Posterior vena cava (tissue), 2 donors: ENCODE results near the gene UPF1. TPM values are rescaled to one million over a fixed set of nuclear protein-coding genes. Genes with fewer than 3 reads are reported as not detected.

Experiments
- DNase-seq: peaks from one replicate; pipeline ENCODE4 v3.0.0-alpha.2; 2020; ENCODE audit warnings: low spot score
- intact Hi-C, 2 donors: fragments of 100-400 bp; cut with DNase I; formaldehyde crosslinking; loops; one replicate each; pipeline versions ENCODE4 v1.14.1 to v1.14.2; 2022 to 2023
- long read RNA-seq, 2 donors: library from polyadenylated mRNA; unstranded; transcript quantifications; one replicate each; pipeline ENCODE4 v2.0.0, GENCODE V29; 2020 to 2021
- total RNA-seq, 2 donors: library from RNA; stranded (reverse); fragmentation: NEBNext Ultra II Directional; extraction: Animal tissue kit (Norgen Biotek cat#: 25700); gene quantifications; one replicate each; pipeline ENCODE4 v1.2.1, GENCODE V29; 2021
- donor health status: DM: yes; HTN: yes; CAD: no.
- donor health status: DM: yes; HTN: yes; CAD: no.

The UPF1 gene
- total RNA-seq: 10 to 100 TPM; 45.1 to 56.5 TPM
- long read RNA-seq, donor 1, full-length matches to known transcripts: 11 of 39 reads
- long read RNA-seq, donor 1, partial matches to known transcripts: 18 of 39 reads
- long read RNA-seq, donor 1, other reads (novel, unspliced or antisense): 10 of 39 reads
- long read RNA-seq, donor 2, partial matches to known transcripts: 7 of 17 reads
- long read RNA-seq, donor 2, other reads (novel, unspliced or antisense): 10 of 17 reads

GRCh38 chr19:18831524-18832305 is at the start of gene UPF1:
UPF1 (plus strand) TSS chr19:18831959; CDS start chr19:18832210, 251 bp downstream.
- intact Hi-C loops: no loop called here

DNA sequence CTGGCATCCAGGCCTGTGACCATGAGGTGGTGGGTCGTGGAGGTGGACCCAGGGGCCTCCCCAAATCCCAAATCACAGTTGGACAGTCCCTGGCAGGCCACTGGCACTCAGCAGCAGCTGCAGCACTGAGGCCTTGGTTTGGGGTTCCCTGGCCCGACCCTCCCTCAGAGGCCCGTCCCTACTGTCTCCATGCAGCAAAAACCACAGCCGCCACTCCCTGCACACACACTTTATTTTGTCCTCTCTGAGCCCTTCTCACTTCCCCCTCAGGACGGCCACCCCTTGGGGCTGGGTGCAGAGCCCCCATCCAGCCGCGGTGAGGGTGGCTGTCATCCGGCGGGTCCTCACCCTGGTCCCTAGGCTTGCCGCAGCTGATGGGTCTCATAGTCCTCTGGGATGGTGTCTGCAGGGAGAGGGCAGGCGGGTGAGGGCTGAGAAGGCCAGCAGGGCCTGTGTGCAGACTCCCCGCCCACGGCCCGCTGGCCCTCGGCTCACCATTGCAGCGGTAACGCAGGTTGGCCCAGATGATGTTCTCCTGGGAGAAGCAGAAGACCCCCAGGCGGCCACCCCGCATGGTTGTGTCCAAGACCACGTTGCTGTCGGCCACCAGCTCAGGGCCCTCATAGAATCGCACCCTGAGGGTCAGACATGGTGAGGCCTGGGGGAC is 49.1 kb upstream of the UPF1 start:
- intact Hi-C loops: no loop called here
- no peak for DNase-seq

More at GRCh38 chr19:18831524-18832305, at the start of gene UPF1:
- DNase-seq: peak; percentile 98

GRCh38 chr19:18783958-18784785 is 47.6 kb upstream of the UPF1 start:
- intact Hi-C loops: no loop called here
- DNase-seq: no peak

DNA sequence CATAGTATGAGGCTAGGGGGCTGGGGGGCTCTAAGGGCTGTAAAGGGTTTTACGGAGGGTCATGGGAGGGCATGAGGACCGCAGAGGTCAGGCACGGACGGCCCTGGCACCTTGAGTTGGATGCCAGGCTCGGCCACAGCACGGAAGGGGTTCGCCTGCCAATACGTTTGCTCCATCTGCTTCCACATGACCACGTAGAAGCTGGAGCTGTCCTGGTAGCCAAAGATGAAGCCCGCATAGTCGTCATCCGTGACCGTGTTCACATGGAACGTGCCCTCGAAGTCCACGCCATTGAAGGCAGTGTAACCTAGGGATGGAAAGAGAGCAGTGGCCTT is 47.0 kb upstream of the UPF1 start:
- DNase-seq: no peak
- intact Hi-C loops: no loop called here

DNA sequence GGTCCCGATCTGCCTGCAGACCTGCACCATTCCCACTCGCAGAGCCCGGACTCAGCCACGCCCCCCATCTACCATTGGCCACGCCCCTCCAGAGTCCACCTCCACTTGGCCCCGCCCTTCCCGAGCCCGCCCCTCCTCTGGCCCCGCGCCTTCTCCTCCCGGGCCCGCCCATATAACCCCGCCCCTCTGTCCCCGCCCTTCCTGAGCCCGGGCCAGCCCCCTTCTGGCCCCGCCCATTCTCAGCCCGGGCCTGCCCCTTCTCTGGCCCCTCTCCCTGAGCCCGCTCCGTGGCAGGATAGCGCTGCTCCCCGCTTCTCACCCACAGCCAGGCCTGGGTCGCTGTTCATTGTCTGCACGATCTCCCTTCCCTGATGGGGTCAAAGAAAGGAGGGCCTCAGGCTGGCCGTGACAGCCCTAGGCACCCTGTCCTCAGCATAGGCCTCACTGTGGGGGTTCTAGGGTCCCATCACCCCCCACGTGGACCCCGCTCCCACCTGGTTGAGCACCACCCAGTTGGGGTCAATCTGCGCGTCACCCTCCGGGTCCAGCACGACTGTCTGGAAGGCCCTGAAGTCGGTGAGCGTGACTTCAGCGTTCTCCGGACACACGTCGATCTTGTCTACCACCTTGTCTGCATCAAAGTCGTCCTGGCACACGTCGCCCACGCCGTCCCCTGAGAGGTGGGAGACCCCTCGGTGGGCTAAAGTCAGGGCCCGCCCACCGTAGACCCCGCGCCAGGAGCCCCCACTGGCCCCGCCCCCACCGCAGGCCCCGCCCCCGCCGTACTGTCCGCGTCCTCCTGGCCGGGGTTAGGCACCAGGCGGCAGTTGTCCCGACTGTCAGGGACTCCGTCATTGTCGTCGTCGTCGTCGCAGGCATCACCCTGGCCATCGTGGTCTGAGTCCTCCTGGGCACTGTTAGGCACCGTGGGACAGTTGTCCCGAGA is 46.3 kb upstream of the UPF1 start:
- intact Hi-C loops: no loop called here
- peak; percentile 95 for DNase-seq

DNA sequence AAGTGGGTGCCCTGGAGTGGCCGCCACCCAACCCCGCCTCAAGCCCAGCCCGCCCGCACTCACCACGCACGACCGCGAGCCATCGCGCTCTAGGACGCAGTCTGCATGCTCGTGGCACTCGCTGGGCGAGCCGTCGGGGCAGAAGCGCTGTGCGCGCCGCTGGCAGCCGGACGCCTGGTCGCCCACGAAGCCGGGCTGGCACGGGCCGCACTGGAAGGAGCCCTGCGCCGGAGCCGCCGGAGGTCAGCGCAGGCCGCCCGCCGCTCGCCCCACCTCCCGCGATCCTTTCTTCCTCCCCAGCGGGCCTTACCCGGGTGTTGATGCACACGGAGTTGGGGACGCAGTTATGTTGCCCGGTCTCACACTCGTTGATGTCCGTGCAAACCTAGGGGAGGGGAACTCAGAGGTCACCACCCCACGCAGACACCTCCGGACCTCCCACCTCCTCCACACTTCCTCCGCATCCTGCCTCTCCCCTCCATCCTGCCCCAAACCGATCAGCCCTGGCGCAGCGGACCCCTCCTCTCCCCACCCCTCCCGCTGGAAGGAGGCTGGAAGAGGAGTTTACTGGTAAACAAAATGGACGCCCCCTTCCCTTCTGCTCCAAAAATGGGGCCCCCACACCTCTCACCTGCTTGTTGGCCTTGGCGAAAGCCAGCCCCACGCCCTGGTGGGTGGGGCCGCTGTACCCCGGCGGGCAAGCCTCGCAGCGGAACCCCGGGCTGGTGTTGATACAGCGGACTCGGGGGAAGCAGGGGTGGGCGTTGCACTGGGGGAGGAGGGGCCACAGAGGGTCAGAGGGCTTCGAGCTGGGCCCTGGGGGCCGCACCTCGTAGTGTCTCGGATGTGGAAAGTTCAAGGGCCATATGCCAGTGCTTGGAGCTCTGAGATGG is 43.0 kb upstream of the UPF1 start:
- DNase-seq: no peak
- intact Hi-C loops: no loop called here

- no peak for DNase-seq
- intact Hi-C loops: no loop called here
These were observed 42.3 kb upstream of the UPF1 start for GRCh38 chr19:18789422-18789869.

- DNase-seq: peak; percentile 92
- intact Hi-C loops: loop anchor here in 1 of 2 donors (1.0 kb wide), 1 partner anchor 26 kb away; no protein-coding TSS in a partner anchor
These were observed 41.7 kb upstream of the UPF1 start for GRCh38 chr19:18789883-18790565.

DNA sequence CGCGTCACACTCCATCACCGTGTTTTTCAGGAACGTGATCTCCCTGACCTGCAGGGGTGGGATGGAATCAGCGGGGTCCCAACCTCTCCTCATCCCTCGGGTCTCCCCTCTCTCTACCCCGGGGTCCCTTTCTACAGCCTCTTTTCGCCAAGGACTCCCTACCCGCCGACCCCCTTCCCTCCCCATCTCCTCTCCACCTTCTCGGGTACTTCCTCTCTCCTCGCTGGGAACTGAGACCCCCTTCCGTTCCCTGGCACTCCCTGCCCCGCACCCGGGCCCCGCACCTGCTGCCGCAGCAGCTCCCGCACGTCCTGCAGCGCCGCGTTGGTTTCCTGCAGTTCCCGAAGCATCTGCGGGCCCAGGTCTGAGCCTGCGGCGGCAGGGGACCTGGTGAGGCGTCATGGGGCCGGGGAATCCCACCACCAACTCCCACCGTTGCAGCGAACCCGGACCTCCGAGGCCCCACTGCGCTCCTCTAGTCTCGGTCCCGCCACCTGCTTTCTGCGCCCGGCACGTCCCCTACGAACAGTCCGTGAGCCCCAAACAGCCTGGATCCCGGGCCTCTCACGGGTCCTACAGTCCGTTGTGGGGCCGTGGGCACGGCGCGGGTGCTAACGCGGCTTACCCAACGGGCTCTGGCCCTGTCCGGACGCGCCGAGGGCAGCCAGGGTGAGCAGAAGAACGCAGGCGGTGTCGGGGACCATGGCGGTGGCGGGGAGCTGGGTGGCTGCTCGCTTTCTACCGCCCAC is 41.0 kb upstream of the UPF1 start, which contains the start of gene COMP:
Gene COMP (minus strand): TSS at position 740 of the 749 bp plus-strand sequence. CDS start 36 bp downstream, at position 704.
- intact Hi-C loops: loop anchor here in 1 of 2 donors (1.0 kb wide), 1 partner anchor 26 kb away; no protein-coding TSS in a partner anchor
- no peak for DNase-seq

GRCh38 chr19:18791315-18791678 is 40.5 kb upstream of the UPF1 start:
- DNase-seq: no peak
- intact Hi-C loops: no loop called here

GRCh38 chr19:18792661-18793060 is 39.1 kb upstream of the UPF1 start:
- no peak for DNase-seq
- intact Hi-C loops: no loop called here

DNA sequence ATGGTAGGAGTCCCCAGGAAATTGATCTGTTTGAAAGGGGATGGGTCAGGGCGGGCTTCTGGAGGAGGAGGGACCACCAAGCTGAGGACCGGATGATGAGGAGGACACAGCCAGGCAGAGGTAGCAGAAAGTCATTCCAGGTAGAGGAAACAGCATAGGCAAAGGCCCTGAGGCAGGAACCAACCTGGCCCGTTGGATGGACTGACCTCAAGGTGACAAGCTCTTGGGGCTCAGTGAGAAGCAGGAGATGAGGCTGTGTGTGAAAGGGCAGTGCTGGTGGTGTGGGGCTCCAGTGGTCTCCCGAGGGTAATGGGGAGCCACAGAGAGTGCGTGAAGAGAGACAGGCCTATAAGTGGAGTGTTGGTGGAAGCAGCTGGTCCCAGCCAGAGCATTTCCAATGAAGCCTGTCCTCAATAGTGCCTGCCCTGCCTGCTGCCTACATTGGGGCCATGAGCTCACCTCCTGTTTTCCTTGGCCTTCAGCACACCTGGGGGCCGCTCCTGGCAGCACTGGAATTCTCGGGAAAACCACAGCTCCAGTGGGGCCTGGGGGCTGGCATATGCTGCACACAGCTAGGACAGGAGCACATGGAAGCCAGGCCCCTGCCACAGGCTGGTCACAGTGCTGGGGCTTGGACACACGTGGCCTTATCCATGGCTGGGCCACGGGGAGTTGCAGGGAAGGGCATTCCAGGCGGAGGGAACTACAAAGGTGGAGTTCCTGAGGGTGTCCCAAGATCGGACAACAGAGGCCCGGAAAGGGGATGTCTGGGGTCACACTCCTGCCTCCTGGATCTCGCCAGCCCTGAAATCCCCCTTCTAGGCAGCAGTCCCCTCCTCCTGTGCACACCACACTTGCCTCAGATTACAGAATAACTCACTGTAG is 38.4 kb upstream of the UPF1 start:
- intact Hi-C loops: no loop called here
- DNase-seq: no peak

GRCh38 chr19:18794029-18794313 is 37.8 kb upstream of the UPF1 start:
- intact Hi-C loops: no loop called here
- no peak for DNase-seq

DNA sequence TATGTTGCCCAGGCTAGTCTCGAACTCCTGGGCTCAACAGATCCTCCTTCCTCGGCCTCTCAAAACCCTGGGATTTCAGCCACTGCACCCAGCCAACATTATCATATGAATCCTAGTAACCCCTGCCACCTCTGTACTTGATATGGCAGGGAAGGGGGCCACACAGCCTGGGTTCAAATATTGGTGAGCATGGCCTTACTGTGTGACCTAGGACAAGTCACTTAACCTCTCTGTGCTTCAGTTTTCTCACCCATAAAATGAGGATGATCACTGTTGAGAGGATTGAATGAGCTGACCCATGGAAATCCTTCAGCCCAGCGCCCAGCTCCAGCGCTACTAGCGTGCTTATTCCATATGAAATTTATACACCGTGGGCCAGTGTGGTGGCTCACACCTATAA is 37.1 kb upstream of the UPF1 start:
- intact Hi-C loops: no loop called here
- DNase-seq: no peak

GRCh38 chr19:18795540-18795939 is 36.2 kb upstream of the UPF1 start:
- DNase-seq: peak; percentile 92
- intact Hi-C loops: no loop called here
